ENCODE data around the gene UNC45A. TPM values are rescaled to one million over a fixed set of nuclear protein-coding genes. Genes with fewer than 3 reads are reported as not detected.
A peak's percentile ranks its signal among the peaks of the same experiment; 100 is the strongest.

UNC45A gene
- total and polyA plus RNA-seq, 2 of the 13 experiments (the other 11 are each of a cell fraction or from before 2014, with no cell fraction given) = 33.8 to 39.7 TPM

GRCh38 chr15:90902040-90902839 lies 32.8 kb upstream of the UNC45A start (continued):
- TF ChIP-seq, protein P1, sequence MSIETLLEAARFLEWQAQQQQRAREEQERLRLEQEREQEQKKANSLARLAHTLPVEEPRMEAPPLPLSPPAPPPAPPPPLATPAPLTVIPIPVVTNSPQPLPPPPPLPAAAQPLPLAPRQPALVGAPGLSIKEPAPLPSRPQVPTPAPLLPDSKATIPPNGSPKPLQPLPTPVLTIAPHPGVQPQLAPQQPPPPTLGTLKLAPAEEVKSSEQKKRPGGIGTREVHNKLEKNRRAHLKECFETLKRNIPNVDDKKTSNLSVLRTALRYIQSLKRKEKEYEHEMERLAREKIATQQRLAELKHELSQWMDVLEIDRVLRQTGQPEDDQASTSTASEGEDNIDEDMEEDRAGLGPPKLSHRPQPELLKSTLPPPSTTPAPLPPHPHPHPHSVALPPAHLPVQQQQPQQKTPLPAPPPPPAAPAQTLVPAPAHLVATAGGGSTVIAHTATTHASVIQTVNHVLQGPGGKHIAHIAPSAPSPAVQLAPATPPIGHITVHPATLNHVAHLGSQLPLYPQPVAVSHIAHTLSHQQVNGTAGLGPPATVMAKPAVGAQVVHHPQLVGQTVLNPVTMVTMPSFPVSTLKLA (IDR thresholded peaks at IDR 0.05) = no peak
- TF ChIP-seq ZNF691 (CRISPR knock-in tag; IDR thresholded peaks at IDR 0.05; ENCODE audit: borderline replicate concordance, low read depth) (peak; percentile 36; the same call in 1 of the 2 replicates), ZNF138 (CRISPR knock-in tag; IDR thresholded peaks at IDR 0.05; ENCODE audit: low read depth) (no peak), ZNF550 (CRISPR knock-in tag; IDR thresholded peaks at IDR 0.05; ENCODE audit: borderline replicate concordance) (no peak), ZNF432 (CRISPR knock-in tag; IDR thresholded peaks at IDR 0.05; ENCODE audit: borderline replicate concordance) (no peak), ASH2L (IDR thresholded peaks at IDR 0.05; ENCODE audit: insufficient read length, low read depth, low read length) (peak; percentile 62), GATAD1 (CRISPR knock-in tag; IDR thresholded peaks at IDR 0.05) (peak; percentile 71; the same call in 1 of the 2 replicates), STAT5B (CRISPR knock-in tag; IDR thresholded peaks at IDR 0.05) (no peak), JDP2 (CRISPR knock-in tag; IDR thresholded peaks at IDR 0.05; ENCODE audit: borderline replicate concordance) (no peak), MATR3 (CRISPR knock-in tag; IDR thresholded peaks at IDR 0.05) (no peak), SUZ12 (IDR thresholded peaks at IDR 0.05; ENCODE audit: low read depth, low read length) (no peak), ZNF792 (CRISPR knock-in tag; IDR thresholded peaks at IDR 0.05) (no peak; the same call in 1 of the 2 replicates), ZNF264 (CRISPR knock-in tag; IDR thresholded peaks at IDR 0.05) (no peak), ERF (CRISPR knock-in tag; IDR thresholded peaks at IDR 0.05) (peak; percentile 59; the same call in 1 of the 2 replicates), POLR2A (IDR thresholded peaks at IDR 0.05; ENCODE audit: insufficient read depth in 1 of 2, low read depth in 2 of 2, low read length in 2 of 2) (peak; percentile 37 to 39; a peak in 2 of 4 replicates), ZNF546 (CRISPR knock-in tag; conservative IDR thresholded peaks at IDR 0.05) (no peak), SNAI1 (CRISPR knock-in tag; IDR thresholded peaks at IDR 0.05; ENCODE audit: borderline replicate concordance) (0 out of 2 replicates have a peak, but pooled peaks have one; percentile 2), TFAP4 (IDR thresholded peaks at IDR 0.05; ENCODE audit: borderline replicate concordance, low read depth) (peak; percentile 22; the same call in 1 of the 2 replicates), ZNF75D (CRISPR knock-in tag; IDR thresholded peaks at IDR 0.05; ENCODE audit: borderline replicate concordance) (no peak), NCOA2 (CRISPR knock-in tag; IDR thresholded peaks at IDR 0.05) (peak; percentile 59), CBX5 (CRISPR knock-in tag; IDR thresholded peaks at IDR 0.05; ENCODE audit: borderline replicate concordance) (peak; percentile 72; the same call in 1 of the 2 replicates)
- TF ChIP-seq, protein P2, sequence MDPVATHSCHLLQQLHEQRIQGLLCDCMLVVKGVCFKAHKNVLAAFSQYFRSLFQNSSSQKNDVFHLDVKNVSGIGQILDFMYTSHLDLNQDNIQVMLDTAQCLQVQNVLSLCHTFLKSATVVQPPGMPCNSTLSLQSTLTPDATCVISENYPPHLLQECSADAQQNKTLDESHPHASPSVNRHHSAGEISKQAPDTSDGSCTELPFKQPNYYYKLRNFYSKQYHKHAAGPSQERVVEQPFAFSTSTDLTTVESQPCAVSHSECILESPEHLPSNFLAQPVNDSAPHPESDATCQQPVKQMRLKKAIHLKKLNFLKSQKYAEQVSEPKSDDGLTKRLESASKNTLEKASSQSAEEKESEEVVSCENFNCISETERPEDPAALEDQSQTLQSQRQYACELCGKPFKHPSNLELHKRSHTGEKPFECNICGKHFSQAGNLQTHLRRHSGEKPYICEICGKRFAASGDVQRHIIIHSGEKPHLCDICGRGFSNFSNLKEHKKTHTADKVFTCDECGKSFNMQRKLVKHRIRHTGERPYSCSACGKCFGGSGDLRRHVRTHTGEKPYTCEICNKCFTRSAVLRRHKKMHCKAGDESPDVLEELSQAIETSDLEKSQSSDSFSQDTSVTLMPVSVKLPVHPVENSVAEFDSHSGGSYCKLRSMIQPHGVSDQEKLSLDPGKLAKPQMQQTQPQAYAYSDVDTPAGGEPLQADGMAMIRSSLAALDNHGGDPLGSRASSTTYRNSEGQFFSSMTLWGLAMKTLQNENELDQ (CRISPR knock-in tag; IDR thresholded peaks at IDR 0.05; ENCODE audit: borderline replicate concordance) = peak; percentile 85; the same call in 1 of the 2 replicates

Data from HepG2 (cell line).